Measurements from ENCODE around the gene HDAC4. TPM values are rescaled to one million over a fixed set of nuclear protein-coding genes. Genes with fewer than 3 reads are reported as not detected.

HDAC4 gene
- total RNA-seq, 1 experiment from 2014 or later, result 32.0 TPM

- no peak for TF ChIP-seq CTCF (conservative IDR thresholded peaks at IDR 0.05)
- H3K36me3 Mint-ChIP-seq (ENCODE audit: insufficient read depth in 1 of 3, low read depth in 3 of 3), result no peaks in the 10 kb centered on the region; a peak in 1 of 7 replicates
- H2BK12ac ChIP-seq (ENCODE audit: insufficient read length, low read depth, low read length), result no peak overlapping the region
These were observed 285.2 kb downstream of the HDAC4 start for GRCh38 chr2:239115616-239116015.

More at GRCh38 chr2:239115616-239116015, 285.2 kb downstream of the HDAC4 start:
- Histone ChIP-seq H4K5ac (ENCODE audit: insufficient read length, low read depth, low read length) (no peak overlapping the region), H4K8ac (replicated peaks; ENCODE audit: insufficient read length, low read depth, low read length) (no peak overlapping the region), H3K9ac (ENCODE audit: extremely low read depth, insufficient read length, low read length) (no peak overlapping the region), H3T11ph (ENCODE audit: low read length) (no peak overlapping the region), H3K9me3 (ENCODE audit: control insufficient read depth, low read depth, low read length) (no peaks in the 10 kb centered on the region), H3K27ac (ENCODE audit: insufficient read length, low read depth, low read length) (no peak overlapping the region), H2AFZ (ENCODE audit: low read length) (no peak overlapping the region), H2AK5ac (ENCODE audit: insufficient read length, low read length) (no peak overlapping the region), H2BK5ac (ENCODE audit: insufficient read length, low read length) (no peak overlapping the region), H3K79me1 (ENCODE audit: insufficient read depth, low read depth, low read length, poor library complexity, severe bottlenecking) (no peaks in the 10 kb centered on the region), H3K27me3 (ENCODE audit: insufficient read depth, low read length) (no peaks in the 10 kb centered on the region), H3K56ac (ENCODE audit: insufficient read length, low read depth, low read length) (no peak overlapping the region), H3K4ac (ENCODE audit: low read depth, low read length) (no peak overlapping the region), H2BK20ac (ENCODE audit: low read depth, low read length, poor library complexity, severe bottlenecking) (no peak overlapping the region), H4K91ac (ENCODE audit: insufficient read length, low read depth, low read length) (no peak overlapping the region), H3K14ac (ENCODE audit: insufficient read depth, low read length) (no peak overlapping the region; the same call in 1 of the 2 replicates), H2BK120ac (ENCODE audit: low read depth, low read length, poor library complexity, severe bottlenecking) (no peak overlapping the region), H3K18ac (ENCODE audit: insufficient read length, low read depth, low read length) (no peak overlapping the region), H3K4me2 (ENCODE audit: insufficient read depth, insufficient read length, low read length) (no peak overlapping the region), H3K79me2 (ENCODE audit: insufficient read depth, low read length) (no peaks in the 10 kb centered on the region), H3K23me2 (ENCODE audit: insufficient read length, low read depth, low read length, poor library complexity, severe bottlenecking) (no peaks in the 10 kb centered on the region), H2BK15ac (ENCODE audit: low read depth, low read length) (no peak overlapping the region), H3K23ac (ENCODE audit: insufficient read length, low read depth, low read length) (no peak overlapping the region), H4K20me1 (ENCODE audit: control insufficient read depth, insufficient read depth, insufficient read length) (no peaks in the 10 kb centered on the region), H3K4me1 (ENCODE audit: insufficient read depth, low read length) (no peaks in the 10 kb centered on the region)
- DNase-seq, result no peak
- H3K27me3 Mint-ChIP-seq (ENCODE audit: low read depth), result no peaks in the 10 kb centered on the region
- WGBS (ENCODE audit: extremely low coverage, insufficient read length, low lambda C conversion rate), result no CpG with 5 or more reads among the region's 9 CpGs
- H3K4me3 Mint-ChIP-seq, result no peak overlapping the region
- H3K27ac Mint-ChIP-seq, result peak overlapping the region in 1 of 3 experiments; percentile 39; a peak in 1 of 7 replicates
- H3K4me1 Mint-ChIP-seq, result no peaks in the 10 kb centered on the region
- H3K9me3 Mint-ChIP-seq, result no peaks in the 10 kb centered on the region; a peak in 1 of 5 replicates
